ENCODE measurements around the gene PDE4D.
"Not testable (repeated sequence)": the region's sequence is repeated elsewhere in the genome, so short reads cannot be mapped to it uniquely, and the experiment has no call there.

The PDE4D gene

GRCh38 chr5:58972301-58972700 lies 921.2 kb downstream of the PDE4D start:
- DNase-seq (ENCODE audit: low read depth in 2 of 2), result no peak

- DNase-seq (ENCODE audit: low read depth in 2 of 2), result no peak
These were observed 922.8 kb downstream of the PDE4D start for GRCh38 chr5:58970766-58971165.

GRCh38 chr5:58969795-58970194 lies 923.7 kb downstream of the PDE4D start:
- no peak for DNase-seq (ENCODE audit: low read depth in 2 of 2)

- DNase-seq (ENCODE audit: low read depth in 2 of 2), result no peak
These were observed 924.3 kb downstream of the PDE4D start for GRCh38 chr5:58969253-58969652.

- DNase-seq (ENCODE audit: low read depth in 2 of 2), result no peak
These were observed 925.2 kb downstream of the PDE4D start for GRCh38 chr5:58968350-58968749.

- no peak for DNase-seq (ENCODE audit: low read depth in 2 of 2)
These were observed 925.8 kb downstream of the PDE4D start for GRCh38 chr5:58967597-58968281.

GRCh38 chr5:58965677-58966414 lies 927.7 kb downstream of the PDE4D start:
- no peak for DNase-seq (ENCODE audit: low read depth in 2 of 2)

GRCh38 chr5:58963821-58964220 lies 929.7 kb downstream of the PDE4D start:
- no peak for DNase-seq (ENCODE audit: low read depth in 2 of 2)

- no peak for DNase-seq (ENCODE audit: low read depth in 2 of 2)
These were observed 930.2 kb downstream of the PDE4D start for GRCh38 chr5:58963361-58963760.

GRCh38 chr5:58961631-58962280 lies 931.8 kb downstream of the PDE4D start:
- no peak for DNase-seq (ENCODE audit: low read depth in 2 of 2)

GRCh38 chr5:58958701-58959100 lies 934.8 kb downstream of the PDE4D start:
- no peak for DNase-seq (ENCODE audit: low read depth in 2 of 2)

GRCh38 chr5:58953218-58953617 lies 940.3 kb downstream of the PDE4D start:
- DNase-seq (ENCODE audit: low read depth in 2 of 2), result not testable (repeated sequence)

GRCh38 chr5:58950224-58950623 lies 943.3 kb downstream of the PDE4D start:
- DNase-seq (ENCODE audit: low read depth in 2 of 2), result no peak

- DNase-seq (ENCODE audit: low read depth in 2 of 2), result no peak
These were observed 947.3 kb downstream of the PDE4D start for GRCh38 chr5:58946230-58946629.

- DNase-seq (ENCODE audit: low read depth in 2 of 2), result no peak
These were observed 949.3 kb downstream of the PDE4D start for GRCh38 chr5:58944221-58944620.

GRCh38 chr5:58940446-58940845 lies 953.1 kb downstream of the PDE4D start:
- DNase-seq (ENCODE audit: low read depth in 2 of 2), result no peak

- DNase-seq (ENCODE audit: low read depth in 2 of 2), result no peak
These were observed 953.9 kb downstream of the PDE4D start for GRCh38 chr5:58939664-58940063.

- no peak for DNase-seq (ENCODE audit: low read depth in 2 of 2)
These were observed 954.7 kb downstream of the PDE4D start for GRCh38 chr5:58938563-58939424.

- DNase-seq (ENCODE audit: low read depth in 2 of 2), result no peak
These were observed 956.4 kb downstream of the PDE4D start for GRCh38 chr5:58937031-58937681.

GRCh38 chr5:58934629-58935097 lies 958.9 kb downstream of the PDE4D start:
- no peak for DNase-seq (ENCODE audit: low read depth in 2 of 2)
